NCI-H1417 treated with DMSO at 0.1 percent for 48 hours (cell line): Measurements from ENCODE around the gene ACADS.

Experiments used
- DNase-seq: peaks from one replicate; lab custom pipeline; 2025; lab: John Stamatoyannopoulos, UW

Gene ACADS

GRCh38 chr12:120725659-120726509, at the start of gene ACADS:
Gene ACADS, plus strand, starts transcription at chr12:120725826. Its CDS starts 60 bp downstream, at chr12:120725886.
- DNase-seq = peak; percentile 64

- no peak for DNase-seq
Measured at GRCh38 chr12:120677765-120678473, 47.7 kb upstream of the ACADS start.

GRCh38 chr12:120678572-120678971, 47.1 kb upstream of the ACADS start:
- DNase-seq = no peak

- no peak for DNase-seq
Measured at GRCh38 chr12:120680165-120680738, 45.4 kb upstream of the ACADS start.

GRCh38 chr12:120684523-120684932, 41.1 kb upstream of the ACADS start:
- DNase-seq = no peak

- DNase-seq = no peak
Measured at GRCh38 chr12:120685522-120685921, 40.1 kb upstream of the ACADS start.

GRCh38 chr12:120686151-120686689, 39.4 kb upstream of the ACADS start:
- peak; percentile 84 for DNase-seq

GRCh38 chr12:120686690-120687577, 38.7 kb upstream of the ACADS start, which contains the start of gene MLEC:
Gene MLEC, plus strand, starts transcription at chr12:120687149. Its CDS starts 148 bp downstream, at chr12:120687297.
- peak; percentile 90 for DNase-seq

- DNase-seq = no peak
Measured at GRCh38 chr12:120687578-120688289, 37.9 kb upstream of the ACADS start.

- no peak for DNase-seq
Measured at GRCh38 chr12:120688527-120689071, 37.0 kb upstream of the ACADS start.

- DNase-seq = no peak
Measured at GRCh38 chr12:120689397-120690082, 36.1 kb upstream of the ACADS start.

- DNase-seq = no peak
Measured at GRCh38 chr12:120690083-120690450, 35.6 kb upstream of the ACADS start.

- DNase-seq = no peak
Measured at GRCh38 chr12:120690978-120691377, 34.6 kb upstream of the ACADS start.

GRCh38 chr12:120692524-120693033, 33.0 kb upstream of the ACADS start:
- no peak for DNase-seq

GRCh38 chr12:120693848-120694247, 31.8 kb upstream of the ACADS start:
- DNase-seq = no peak

GRCh38 chr12:120696626-120697025, 29.0 kb upstream of the ACADS start:
- DNase-seq = no peak

GRCh38 chr12:120697344-120697743, 28.3 kb upstream of the ACADS start:
- DNase-seq = no peak

GRCh38 chr12:120698665-120699064, 27.0 kb upstream of the ACADS start:
- no peak for DNase-seq

GRCh38 chr12:120699553-120699952, 26.1 kb upstream of the ACADS start:
- DNase-seq = no peak

- no peak for DNase-seq
Measured at GRCh38 chr12:120700886-120701285, 24.7 kb upstream of the ACADS start.
